HCEC 1CT (cell line): Measurements from ENCODE around the gene SCGB1D4.
"Not testable (repeated sequence)": the region's sequence is repeated elsewhere in the genome, so short reads cannot be mapped to it uniquely, and the experiment has no call there.

Experiments
- DNase-seq: peaks from one replicate; pipeline ENCODE4 v3.0.0-alpha.2; 2017

SCGB1D4 gene

DNA sequence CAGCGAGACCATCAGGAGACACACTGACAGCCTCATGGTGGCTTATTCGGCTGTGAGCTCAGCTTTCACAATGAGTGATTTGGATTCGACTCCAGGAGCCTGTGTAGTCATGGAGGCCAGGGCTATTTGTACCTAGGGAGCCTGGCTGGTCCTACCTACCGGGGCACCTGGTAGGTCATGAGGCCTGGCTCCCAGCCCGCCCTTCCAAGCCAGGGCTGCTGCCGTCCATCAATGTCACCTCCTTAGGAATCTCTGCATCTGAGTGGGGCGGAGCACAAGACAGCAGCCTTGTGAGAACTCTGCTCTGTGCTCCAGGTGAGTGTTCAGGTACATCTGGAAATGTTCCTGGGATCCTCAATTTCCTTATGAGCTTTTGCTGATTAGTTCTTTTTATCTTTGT lies at the start of gene SCGB1D4:
SCGB1D4 (minus strand) TSS at position 101 of the 400 bp plus-strand sequence; CDS start at position 36, 65 bp downstream.
- no peak for DNase-seq

DNA sequence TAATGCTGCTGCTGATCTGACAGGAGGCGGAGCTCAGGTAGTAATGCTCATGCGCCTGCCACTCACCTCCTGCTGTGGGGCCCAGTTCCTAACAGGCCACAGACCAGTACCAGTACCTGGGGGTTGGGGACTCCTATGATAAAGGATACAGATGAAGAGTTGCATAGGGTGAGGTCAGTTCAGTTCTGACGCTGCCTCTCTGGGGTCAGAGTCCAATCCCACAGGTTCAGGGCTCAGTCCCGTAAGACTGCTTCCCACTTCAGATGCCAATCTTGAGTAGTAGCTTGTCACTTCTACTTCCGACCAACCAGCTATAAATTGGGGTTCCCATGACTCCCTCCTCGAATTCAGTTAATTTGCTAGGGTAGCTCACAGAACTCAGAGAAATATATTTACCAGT lies 47.0 kb upstream of the SCGB1D4 start:
- DNase-seq, result no peak

DNA sequence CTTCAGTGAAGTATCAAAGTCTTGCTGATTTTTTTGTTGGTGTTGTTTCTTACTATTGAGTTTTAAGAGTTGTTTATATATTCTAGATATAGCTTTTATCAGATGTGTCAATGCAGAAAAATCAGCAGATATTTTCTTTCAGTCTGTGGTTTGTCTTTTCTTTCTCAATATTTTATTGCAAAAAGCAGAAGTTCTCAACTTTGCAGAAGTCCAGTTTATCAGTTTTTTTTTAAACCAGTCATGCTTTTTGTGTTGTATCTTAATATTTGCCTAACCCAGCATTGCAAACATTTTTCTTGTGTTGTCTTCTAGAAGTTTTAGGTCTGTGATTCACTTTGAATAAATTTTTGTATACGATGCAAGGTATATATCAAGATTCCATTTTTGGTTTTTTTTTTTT lies 45.3 kb upstream of the SCGB1D4 start:
- no peak for DNase-seq

DNA sequence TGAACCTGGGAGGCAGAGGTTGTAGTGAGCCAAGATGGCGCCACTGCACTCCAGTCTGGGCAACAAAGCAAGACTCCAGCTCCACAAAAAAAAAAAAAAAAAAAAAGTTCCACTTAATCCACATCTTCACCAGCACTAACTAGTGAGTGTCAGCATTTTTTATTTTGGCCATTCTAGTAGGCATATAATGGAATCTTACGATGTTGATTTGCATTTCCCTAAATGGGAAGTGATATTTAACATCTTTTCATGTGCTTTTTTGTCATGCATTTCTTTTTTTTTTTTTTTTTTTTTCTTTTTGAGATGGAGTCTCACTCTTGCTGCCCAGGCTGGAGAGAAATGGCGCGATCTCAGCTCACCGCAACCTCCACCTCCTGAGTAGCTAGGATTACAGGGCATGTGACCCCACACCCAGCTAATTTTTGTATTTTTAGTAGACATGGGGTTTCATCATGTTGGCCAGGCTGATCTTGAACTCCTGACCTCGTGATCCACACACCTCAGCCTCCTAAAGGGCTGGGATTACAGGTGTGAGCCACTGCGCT lies 44.8 kb upstream of the SCGB1D4 start:
- DNase-seq, result not testable (repeated sequence)

GRCh38 chr11:62341588-62341987 lies 42.7 kb upstream of the SCGB1D4 start:
- DNase-seq, result no peak

GRCh38 chr11:62340269-62340901 lies 41.5 kb upstream of the SCGB1D4 start:
- DNase-seq, result peak; percentile 41

- DNase-seq, result no peak
These were observed 39.3 kb upstream of the SCGB1D4 start for GRCh38 chr11:62338218-62338617.

DNA sequence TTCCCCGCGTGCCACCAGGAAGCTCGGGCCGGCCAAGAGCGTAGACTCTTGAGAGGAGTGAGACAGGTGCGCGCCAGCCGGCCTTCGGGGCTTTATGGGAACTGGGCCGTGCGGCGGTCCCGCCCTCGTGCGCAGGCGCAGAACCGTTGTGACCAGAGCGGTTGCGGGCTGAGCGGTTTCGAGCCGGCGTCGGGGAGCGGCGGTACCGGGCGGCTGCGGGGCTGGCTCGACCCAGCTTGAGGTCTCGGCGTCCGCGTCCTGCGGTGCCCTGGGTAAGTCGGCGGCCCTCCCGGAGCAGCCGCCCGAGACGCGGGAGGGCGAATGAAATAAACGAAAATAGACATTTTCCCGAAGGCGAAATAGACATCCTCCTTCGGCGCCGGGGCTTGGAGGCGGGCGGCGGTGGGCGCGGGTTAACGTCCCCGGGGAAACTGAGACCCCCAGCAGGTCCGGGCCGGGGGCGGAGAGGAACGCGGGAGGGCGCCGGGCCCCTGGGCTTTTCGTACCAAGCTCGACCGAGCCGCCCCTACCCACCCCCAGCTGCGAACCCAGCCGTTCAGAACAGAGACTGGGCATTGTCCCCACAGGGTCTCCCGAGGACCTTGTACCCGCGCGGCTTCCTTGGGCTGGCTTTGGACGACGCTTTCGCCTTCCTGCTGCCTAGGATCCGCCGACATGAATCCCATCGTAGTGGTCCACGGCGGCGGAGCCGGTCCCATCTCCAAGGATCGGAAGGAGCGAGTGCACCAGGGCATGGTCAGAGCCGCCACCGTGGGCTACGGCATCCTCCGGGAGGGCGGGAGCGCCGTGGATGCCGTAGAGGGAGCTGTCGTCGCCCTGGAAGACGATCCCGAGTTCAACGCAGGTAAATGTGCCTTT lies 38.7 kb upstream of the SCGB1D4 start, which contains the start of gene ASRGL1:
ASRGL1 (plus strand) TSS at position 146 of the 879 bp plus-strand sequence; CDS start at position 676, 530 bp downstream.
- no peak for DNase-seq

DNA sequence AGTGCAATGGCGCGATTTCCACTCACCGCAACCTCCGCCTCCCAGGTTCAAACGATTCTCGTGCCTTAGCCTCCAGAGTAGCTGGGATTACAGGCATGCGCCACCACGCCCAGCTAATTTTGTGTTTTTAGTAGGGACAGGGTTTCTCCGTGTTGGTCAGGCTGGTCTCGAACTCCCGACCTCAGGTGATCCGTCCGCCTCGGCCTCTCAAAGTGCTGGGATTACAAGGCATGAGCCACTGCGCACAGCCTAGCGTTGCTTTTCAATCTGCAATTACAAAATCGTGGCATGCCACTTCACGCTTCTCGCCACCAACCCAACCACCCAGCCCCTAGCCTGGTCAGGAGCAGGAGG lies 38.1 kb upstream of the SCGB1D4 start:
- not testable (repeated sequence) for DNase-seq

DNA sequence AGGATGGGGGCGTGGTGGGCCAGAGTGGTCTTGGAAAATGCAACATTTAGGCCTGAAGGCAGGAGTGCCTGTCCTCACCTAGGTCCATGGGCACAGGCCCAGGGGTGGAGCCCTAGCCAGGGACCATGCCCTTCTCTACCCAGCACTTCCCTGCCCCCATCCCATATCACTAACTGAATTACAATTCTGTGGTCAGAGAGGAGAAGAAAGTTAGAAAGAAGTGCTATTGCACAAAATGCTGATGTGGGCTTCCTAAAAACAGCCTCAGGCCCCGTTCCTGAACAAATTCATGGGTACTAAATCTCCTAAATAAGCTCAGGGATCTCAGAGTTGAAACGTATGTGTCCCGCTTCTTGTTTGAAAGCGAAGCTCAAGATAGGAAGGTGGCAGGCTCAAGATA lies 34.9 kb upstream of the SCGB1D4 start:
- DNase-seq, result no peak

GRCh38 chr11:62331264-62331663 lies 32.4 kb upstream of the SCGB1D4 start:
- DNase-seq, result not testable (repeated sequence)

DNA sequence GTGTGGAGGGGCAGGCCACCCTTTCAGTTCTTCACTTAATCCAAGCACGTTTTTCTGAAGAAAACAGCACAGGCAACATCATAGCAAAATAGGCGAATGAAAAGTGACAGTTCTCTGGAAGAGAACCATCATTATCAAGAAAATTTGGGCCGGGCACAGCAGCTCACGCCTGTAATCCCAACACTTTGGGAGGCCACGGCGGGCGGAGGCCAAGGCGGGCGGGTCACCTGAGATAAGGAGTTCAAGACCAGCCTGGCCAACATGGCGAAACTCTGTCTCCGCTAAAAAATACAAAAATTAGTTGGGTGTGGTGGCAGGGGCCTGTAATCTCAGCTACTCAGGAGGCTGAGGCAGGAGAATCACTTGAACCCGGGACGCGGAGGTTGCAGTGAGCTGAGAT lies 28.7 kb upstream of the SCGB1D4 start:
- DNase-seq, result not testable (repeated sequence)

DNA sequence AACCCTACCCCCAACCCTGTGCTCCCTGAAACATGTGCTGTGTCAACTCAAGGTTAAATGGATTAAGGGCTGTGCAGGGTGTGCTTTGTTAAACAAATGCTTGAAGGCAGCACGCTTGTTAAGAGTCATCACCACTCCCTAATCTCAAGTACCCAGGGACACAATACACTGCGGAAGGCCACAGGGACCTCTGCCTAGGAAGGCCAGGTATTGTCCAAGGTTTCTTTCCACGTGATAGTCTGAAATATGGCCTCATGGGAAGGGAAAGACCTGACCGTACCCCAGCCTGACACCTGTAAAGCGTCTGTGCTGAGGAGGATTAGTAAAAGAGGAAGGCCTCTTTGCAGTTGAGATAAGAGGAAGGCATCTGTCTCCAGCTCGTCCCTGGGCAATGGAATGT lies 27.8 kb upstream of the SCGB1D4 start:
- DNase-seq, result not testable (repeated sequence)

DNA sequence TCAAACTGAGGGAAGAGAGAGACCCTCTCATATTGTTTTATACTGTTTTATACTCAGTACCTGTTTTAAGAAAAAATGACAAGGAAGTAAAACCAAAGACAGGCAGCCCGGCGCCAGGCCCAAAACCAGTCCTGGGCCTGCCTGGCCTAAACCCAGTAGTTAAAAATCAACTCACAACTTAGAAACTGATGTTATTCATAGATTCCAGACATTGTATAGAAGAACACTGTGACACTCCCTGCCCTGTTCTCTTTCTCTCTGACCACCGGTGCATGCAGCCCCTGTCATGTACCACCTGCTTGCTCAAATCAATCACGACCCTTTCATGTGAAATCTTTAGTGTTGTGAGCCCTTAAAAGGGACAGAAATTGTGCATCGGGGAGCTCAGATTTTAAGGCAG lies 26.9 kb upstream of the SCGB1D4 start:
- not testable (repeated sequence) for DNase-seq

GRCh38 chr11:62324731-62325556 lies 26.1 kb upstream of the SCGB1D4 start:
- peak; percentile 60 for DNase-seq

DNA sequence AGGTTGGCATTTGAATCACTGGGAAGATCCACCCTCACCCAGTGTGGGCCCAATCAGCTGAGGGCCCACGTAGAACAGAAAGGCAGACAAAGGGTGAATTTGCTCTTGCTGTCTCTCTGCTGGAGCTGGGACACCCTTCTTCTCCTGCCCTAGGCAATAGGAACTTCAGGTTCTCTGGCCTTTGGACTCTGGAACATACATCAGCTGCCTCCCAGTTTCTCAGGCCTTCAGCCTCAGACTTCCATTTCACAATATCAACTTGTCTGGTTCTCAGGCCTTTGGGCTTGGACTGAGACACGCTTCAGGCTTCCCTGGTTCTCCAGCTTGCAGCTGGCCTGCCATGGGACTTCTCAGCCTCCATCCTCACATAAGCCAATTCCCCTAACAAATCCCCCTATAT lies 23.6 kb upstream of the SCGB1D4 start:
- no peak for DNase-seq

GRCh38 chr11:62315431-62315830 lies 16.6 kb upstream of the SCGB1D4 start:
- no peak for DNase-seq

DNA sequence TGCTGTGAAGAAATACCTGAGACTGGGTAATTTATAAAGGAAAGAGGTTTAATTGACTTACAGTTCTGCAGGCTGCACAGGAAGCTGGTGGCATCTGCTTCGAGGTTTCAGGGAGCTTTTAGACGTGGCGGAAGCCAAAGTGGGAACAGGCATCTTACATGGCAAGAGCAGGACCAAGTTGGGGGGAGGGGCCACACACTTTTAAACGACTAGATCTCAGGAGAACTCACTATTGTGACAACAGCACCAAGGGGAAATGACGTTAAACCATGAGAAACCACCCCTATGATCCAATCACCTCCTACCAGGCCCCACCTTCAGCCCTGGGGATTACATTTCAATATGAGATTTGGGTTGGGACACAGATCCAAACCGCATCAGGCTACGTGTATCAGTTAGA lies 11.1 kb upstream of the SCGB1D4 start:
- DNase-seq, result no peak

DNA sequence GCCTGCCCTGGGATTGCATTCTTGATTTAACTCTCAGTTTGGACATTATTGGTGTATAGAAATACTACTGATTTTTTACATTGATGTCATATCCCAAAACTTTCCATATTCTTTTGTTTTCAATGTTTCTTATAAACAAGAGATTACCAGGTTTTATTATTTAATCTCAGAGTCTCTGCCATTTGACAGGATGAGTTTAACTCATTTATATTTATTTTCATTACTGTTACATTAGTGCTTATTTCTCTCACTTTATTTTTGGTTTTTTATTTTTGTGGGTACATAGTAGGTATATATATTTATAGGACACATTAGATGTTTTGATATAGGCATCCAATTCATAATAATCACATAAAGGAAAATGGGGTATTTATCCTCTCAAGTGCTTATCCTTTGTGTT lies 9.1 kb upstream of the SCGB1D4 start:
- DNase-seq, result no peak

DNA sequence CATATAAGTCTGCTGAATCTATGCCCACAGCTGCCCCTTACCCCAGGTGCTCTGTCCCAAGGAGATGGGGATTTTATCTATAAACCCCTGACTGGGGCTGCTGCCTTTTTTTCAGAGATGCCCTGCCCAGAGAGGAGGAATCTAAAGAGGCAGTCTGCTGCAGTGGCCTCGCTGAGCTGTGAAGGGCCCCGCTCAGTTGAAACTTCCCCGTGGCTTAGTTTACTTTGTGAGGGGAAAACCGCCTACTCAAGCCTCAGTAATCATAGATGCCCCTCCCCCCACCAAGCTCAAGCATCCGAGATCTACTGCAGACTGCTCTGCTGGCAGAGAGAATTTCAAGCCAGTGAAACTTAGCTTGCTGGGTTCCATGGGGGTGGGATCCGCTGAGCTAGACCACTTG lies 7.4 kb upstream of the SCGB1D4 start:
- DNase-seq, result no peak

GRCh38 chr11:62295504-62295903 lies 3.4 kb downstream of the SCGB1D4 start:
- DNase-seq, result no peak

GRCh38 chr11:62280452-62280851 lies 18.4 kb downstream of the SCGB1D4 start:
- DNase-seq, result no peak

- DNase-seq, result no peak
These were observed 25.0 kb downstream of the SCGB1D4 start for GRCh38 chr11:62273789-62274275.
